Measurements from ENCODE around the gene KCNQ4.

DNA sequence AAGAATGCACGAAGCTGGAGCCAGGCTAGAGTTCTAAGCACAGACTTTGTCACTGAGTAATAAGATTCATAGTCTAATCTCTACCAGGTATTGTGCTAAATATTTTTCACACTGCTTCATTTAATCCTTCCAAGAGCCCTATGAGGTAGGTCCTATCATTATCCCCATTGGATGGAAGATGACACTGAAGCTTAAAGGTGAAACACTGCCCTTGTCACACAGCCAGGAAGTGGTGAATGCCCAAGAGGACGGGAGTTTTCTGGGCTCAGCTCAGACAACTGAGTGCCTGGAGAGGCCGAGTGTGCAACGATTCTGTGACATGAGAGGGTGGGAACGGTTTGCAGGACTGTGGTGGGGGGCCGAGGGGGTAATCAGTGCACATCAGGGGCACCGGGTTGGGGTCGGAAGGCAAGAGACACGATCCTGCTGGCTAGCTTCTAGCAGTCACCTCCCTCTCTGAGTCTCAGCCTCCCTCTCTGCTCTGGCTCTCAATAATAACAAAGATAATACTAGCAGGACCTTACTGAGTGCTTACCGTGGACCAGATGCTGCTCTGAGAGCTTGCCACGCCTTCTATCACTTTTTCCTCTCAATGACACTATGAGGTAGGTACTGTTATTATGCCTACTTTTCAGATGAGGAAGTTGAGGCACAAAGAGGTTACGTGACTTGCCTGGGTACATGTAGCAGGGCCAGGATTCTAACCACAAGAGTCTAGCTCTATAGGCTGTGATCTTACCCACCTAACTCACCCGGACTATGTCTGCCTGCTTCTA is 12.4 kb downstream of the KCNQ4 start:
- TF ChIP-seq CREM (IDR thresholded peaks at IDR 0.05) (no peak), CREM (CRISPR knock-in tag; IDR thresholded peaks at IDR 0.05) (no peak), ZNF3 (CRISPR knock-in tag; IDR thresholded peaks at IDR 0.05) (no peak), ZSCAN12 (CRISPR knock-in tag; IDR thresholded peaks at IDR 0.05) (no peak), FOXM1 (CRISPR knock-in tag; IDR thresholded peaks at IDR 0.05) (no peak), RBM22 (optimal IDR thresholded peaks at IDR 0.05; ENCODE audit: low read length) (no peak), KDM1A (CRISPR knock-in tag; IDR thresholded peaks at IDR 0.05) (no peak), CBX2 (IDR thresholded peaks at IDR 0.05; ENCODE audit: low read depth, low read length) (no peak), CBX2 (CRISPR knock-in tag; IDR thresholded peaks at IDR 0.05; ENCODE audit: low read depth) (no peak), EZH2 (conservative IDR thresholded peaks at IDR 0.05; ENCODE audit: low read depth, low read length) (no peak), CEBPG (CRISPR knock-in tag; IDR thresholded peaks at IDR 0.05) (no peak), KAT8 (CRISPR knock-in tag; IDR thresholded peaks at IDR 0.05) (no peak), NFIC (IDR thresholded peaks at IDR 0.05; ENCODE audit: low read length) (no peak)
- TF ChIP-seq, protein P1, sequence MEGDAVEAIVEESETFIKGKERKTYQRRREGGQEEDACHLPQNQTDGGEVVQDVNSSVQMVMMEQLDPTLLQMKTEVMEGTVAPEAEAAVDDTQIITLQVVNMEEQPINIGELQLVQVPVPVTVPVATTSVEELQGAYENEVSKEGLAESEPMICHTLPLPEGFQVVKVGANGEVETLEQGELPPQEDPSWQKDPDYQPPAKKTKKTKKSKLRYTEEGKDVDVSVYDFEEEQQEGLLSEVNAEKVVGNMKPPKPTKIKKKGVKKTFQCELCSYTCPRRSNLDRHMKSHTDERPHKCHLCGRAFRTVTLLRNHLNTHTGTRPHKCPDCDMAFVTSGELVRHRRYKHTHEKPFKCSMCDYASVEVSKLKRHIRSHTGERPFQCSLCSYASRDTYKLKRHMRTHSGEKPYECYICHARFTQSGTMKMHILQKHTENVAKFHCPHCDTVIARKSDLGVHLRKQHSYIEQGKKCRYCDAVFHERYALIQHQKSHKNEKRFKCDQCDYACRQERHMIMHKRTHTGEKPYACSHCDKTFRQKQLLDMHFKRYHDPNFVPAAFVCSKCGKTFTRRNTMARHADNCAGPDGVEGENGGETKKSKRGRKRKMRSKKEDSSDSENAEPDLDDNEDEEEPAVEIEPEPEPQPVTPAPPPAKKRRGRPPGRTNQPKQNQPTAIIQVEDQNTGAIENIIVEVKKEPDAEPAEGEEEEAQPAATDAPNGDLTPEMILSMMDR (CRISPR knock-in tag; IDR thresholded peaks at IDR 0.05) = no peak

Measured in HepG2 (cell line).